Measurements from ENCODE around the gene FLT1.

FLT1 gene

GRCh38 chr13:28408235-28408848 is 86.6 kb downstream of the FLT1 start:
- H3K36me3 ChIP-seq (ENCODE audit: insufficient read depth, insufficient read length, low read length), result peaks cover 6% of the 10 kb centered on the region
- H3K4me1 ChIP-seq (ENCODE audit: insufficient read depth, insufficient read length), result no peaks in the 10 kb centered on the region
- H3K9me3 ChIP-seq (ENCODE audit: insufficient read depth, low read length), result no peaks in the 10 kb centered on the region
- no peak overlapping the region for H3K9ac ChIP-seq (ENCODE audit: insufficient read length, low read depth)
- H3K4me3 ChIP-seq (ENCODE audit: insufficient read length, low read depth), result no peak overlapping the region
- no peak for DNase-seq (ENCODE audit: low read depth, low spot score)
- TF ChIP-seq YY1 (IDR thresholded peaks at IDR 0.05; ENCODE audit: insufficient read depth, insufficient read length) (no peak), ZNF274 (IDR thresholded peaks at IDR 0.05; ENCODE audit: low read depth, low read length) (no peak), SUZ12 (IDR thresholded peaks at IDR 0.05; ENCODE audit: extremely low read depth, insufficient read depth, insufficient read length) (no peak)
- H3K27me3 ChIP-seq (ENCODE audit: insufficient read depth, insufficient read length), result no peaks in the 10 kb centered on the region

- Histone ChIP-seq H3K27me3 (ENCODE audit: insufficient read depth, insufficient read length) (no peaks in the 10 kb centered on the region), H3K36me3 (ENCODE audit: insufficient read depth, insufficient read length, low read length) (peaks cover 2% of the 10 kb centered on the region), H3K9me3 (ENCODE audit: insufficient read depth, low read length) (no peaks in the 10 kb centered on the region), H3K9ac (ENCODE audit: insufficient read length, low read depth) (no peak overlapping the region), H3K4me3 (ENCODE audit: insufficient read length, low read depth) (no peak overlapping the region), H3K4me1 (ENCODE audit: insufficient read depth, insufficient read length) (no peaks in the 10 kb centered on the region)
- DNase-seq (ENCODE audit: low read depth, low spot score), result no peak
- no peak for TF ChIP-seq ZNF274 (IDR thresholded peaks at IDR 0.05; ENCODE audit: low read depth, low read length)
- TF ChIP-seq YY1 (IDR thresholded peaks at IDR 0.05; ENCODE audit: insufficient read depth, insufficient read length), result no peak
Observed at GRCh38 chr13:28406733-28407266, 88.1 kb downstream of the FLT1 start.

GRCh38 chr13:28402057-28402381 is 92.9 kb downstream of the FLT1 start:
- Histone ChIP-seq H3K27me3 (ENCODE audit: insufficient read depth, insufficient read length) (no peaks in the 10 kb centered on the region), H3K4me1 (ENCODE audit: insufficient read depth, insufficient read length) (no peaks in the 10 kb centered on the region), H3K4me3 (ENCODE audit: insufficient read length, low read depth) (no peak overlapping the region), H3K9ac (ENCODE audit: insufficient read length, low read depth) (no peak overlapping the region), H3K36me3 (ENCODE audit: insufficient read depth, insufficient read length, low read length) (peaks cover 5% of the 10 kb centered on the region), H3K9me3 (ENCODE audit: insufficient read depth, low read length) (no peaks in the 10 kb centered on the region)
- no peak for TF ChIP-seq ZNF274 (IDR thresholded peaks at IDR 0.05; ENCODE audit: low read depth, low read length)
- TF ChIP-seq SUZ12 (IDR thresholded peaks at IDR 0.05; ENCODE audit: extremely low read depth, insufficient read depth, insufficient read length), result no peak
- no peak for TF ChIP-seq YY1 (IDR thresholded peaks at IDR 0.05; ENCODE audit: insufficient read depth, insufficient read length)
- no peak for DNase-seq (ENCODE audit: low read depth, low spot score)

- Histone ChIP-seq H3K36me3 (ENCODE audit: insufficient read depth, insufficient read length, low read length) (peaks cover 5% of the 10 kb centered on the region), H3K4me1 (ENCODE audit: insufficient read depth, insufficient read length) (no peaks in the 10 kb centered on the region), H3K27me3 (ENCODE audit: insufficient read depth, insufficient read length) (no peaks in the 10 kb centered on the region), H3K9me3 (ENCODE audit: insufficient read depth, low read length) (no peaks in the 10 kb centered on the region), H3K9ac (ENCODE audit: insufficient read length, low read depth) (no peak overlapping the region), H3K4me3 (ENCODE audit: insufficient read length, low read depth) (no peak overlapping the region)
- DNase-seq (ENCODE audit: low read depth, low spot score), result no peak
- TF ChIP-seq YY1 (IDR thresholded peaks at IDR 0.05; ENCODE audit: insufficient read depth, insufficient read length), result no peak
- TF ChIP-seq ZNF274 (IDR thresholded peaks at IDR 0.05; ENCODE audit: low read depth, low read length), result no peak
- TF ChIP-seq SUZ12 (IDR thresholded peaks at IDR 0.05; ENCODE audit: extremely low read depth, insufficient read depth, insufficient read length), result no peak
Observed at GRCh38 chr13:28401303-28402056, 93.4 kb downstream of the FLT1 start.

GRCh38 chr13:28396053-28396452 is 98.9 kb downstream of the FLT1 start:
- H3K9me3 ChIP-seq (ENCODE audit: insufficient read depth, low read length), result no peaks in the 10 kb centered on the region
- DNase-seq (ENCODE audit: low read depth, low spot score), result no peak
- H3K9ac ChIP-seq (ENCODE audit: insufficient read length, low read depth), result no peak overlapping the region
- no peaks in the 10 kb centered on the region for H3K27me3 ChIP-seq (ENCODE audit: insufficient read depth, insufficient read length)
- no peak for TF ChIP-seq ZNF274 (IDR thresholded peaks at IDR 0.05; ENCODE audit: low read depth, low read length)
- no peak for TF ChIP-seq YY1 (IDR thresholded peaks at IDR 0.05; ENCODE audit: insufficient read depth, insufficient read length)
- TF ChIP-seq SUZ12 (IDR thresholded peaks at IDR 0.05; ENCODE audit: extremely low read depth, insufficient read depth, insufficient read length), result no peak
- no peak overlapping the region for H3K4me3 ChIP-seq (ENCODE audit: insufficient read length, low read depth)
- H3K4me1 ChIP-seq (ENCODE audit: insufficient read depth, insufficient read length), result no peaks in the 10 kb centered on the region
- H3K36me3 ChIP-seq (ENCODE audit: insufficient read depth, insufficient read length, low read length), result peaks cover 16% of the 10 kb centered on the region

GRCh38 chr13:28394422-28394821 is 100.5 kb downstream of the FLT1 start:
- no peaks in the 10 kb centered on the region for H3K4me1 ChIP-seq (ENCODE audit: insufficient read depth, insufficient read length)
- no peaks in the 10 kb centered on the region for H3K9me3 ChIP-seq (ENCODE audit: insufficient read depth, low read length)
- no peak overlapping the region for H3K4me3 ChIP-seq (ENCODE audit: insufficient read length, low read depth)
- H3K9ac ChIP-seq (ENCODE audit: insufficient read length, low read depth), result no peak overlapping the region
- DNase-seq (ENCODE audit: low read depth, low spot score), result no peak
- no peak for TF ChIP-seq SUZ12 (IDR thresholded peaks at IDR 0.05; ENCODE audit: extremely low read depth, insufficient read depth, insufficient read length)
- TF ChIP-seq YY1 (IDR thresholded peaks at IDR 0.05; ENCODE audit: insufficient read depth, insufficient read length), result no peak
- no peak for TF ChIP-seq ZNF274 (IDR thresholded peaks at IDR 0.05; ENCODE audit: low read depth, low read length)
- H3K36me3 ChIP-seq (ENCODE audit: insufficient read depth, insufficient read length, low read length), result peaks cover 20% of the 10 kb centered on the region
- no peaks in the 10 kb centered on the region for H3K27me3 ChIP-seq (ENCODE audit: insufficient read depth, insufficient read length)

GRCh38 chr13:28392896-28393505 is 101.9 kb downstream of the FLT1 start:
- H3K9ac ChIP-seq (ENCODE audit: insufficient read length, low read depth), result no peak overlapping the region
- H3K4me3 ChIP-seq (ENCODE audit: insufficient read length, low read depth), result no peak overlapping the region
- no peak for DNase-seq (ENCODE audit: low read depth, low spot score)
- no peak for TF ChIP-seq YY1 (IDR thresholded peaks at IDR 0.05; ENCODE audit: insufficient read depth, insufficient read length)
- no peak for TF ChIP-seq ZNF274 (IDR thresholded peaks at IDR 0.05; ENCODE audit: low read depth, low read length)
- no peak for TF ChIP-seq SUZ12 (IDR thresholded peaks at IDR 0.05; ENCODE audit: extremely low read depth, insufficient read depth, insufficient read length)
- H3K9me3 ChIP-seq (ENCODE audit: insufficient read depth, low read length), result no peaks in the 10 kb centered on the region
- peaks cover 28% of the 10 kb centered on the region for H3K36me3 ChIP-seq (ENCODE audit: insufficient read depth, insufficient read length, low read length)
- H3K4me1 ChIP-seq (ENCODE audit: insufficient read depth, insufficient read length), result no peaks in the 10 kb centered on the region
- H3K27me3 ChIP-seq (ENCODE audit: insufficient read depth, insufficient read length), result no peaks in the 10 kb centered on the region

All from NT2/D1 (cell line).